Uterus (tissue), 4 donors: Measurements from ENCODE around the gene ARID3C. TPM values are rescaled to one million over a fixed set of nuclear protein-coding genes. Genes with fewer than 3 reads are reported as not detected.

ENCODE experiments used
- DNase-seq, 2 donors: peaks; one replicate each; pipeline ENCODE4 v3.0.0-alpha.2; 2019 to 2020
- H3K27ac ChIP-seq, 2 donors: fragments of 200-600 bp; sonication (generic); 1 replicate in 1 of 2; 2 replicates in 1 of 2; pipeline ENCODE4 v1.5.1; 2016 to 2018
- H3K27me3 ChIP-seq, 2 donors: fragments of 200-600 bp; sonication (generic); one replicate each; pipeline ENCODE4 v1.5.1; 2018 to 2019; ENCODE audit warnings: control low read depth in 1 of 2
- H3K36me3 ChIP-seq, 2 donors: fragments of 200-600 bp; sonication (generic); one replicate each; pipeline ENCODE4 v1.5.1; 2019; ENCODE audit warnings: control low read depth in 1 of 2
- H3K4me1 ChIP-seq, 2 donors: fragments of 200-600 bp; sonication (generic); one replicate each; pipeline ENCODE4 v1.5.1; 2018 to 2019; ENCODE audit warnings: control low read depth in 1 of 2
- H3K4me3 ChIP-seq, 2 donors: fragments of 200-600 bp; sonication (generic); 1 replicate in 1 of 2; 2 replicates in 1 of 2; pipeline ENCODE4 v1.5.1; 2018 to 2019; ENCODE audit warnings: mild to moderate bottlenecking in 1 of 2
- H3K9me3 ChIP-seq, 2 donors: fragments of 200-600 bp; sonication (generic); one replicate each; pipeline ENCODE4 v1.5.1; 2019; ENCODE audit warnings: control low read depth in 1 of 2
- POLR2A ChIP-seq, 2 donors: fragments of 450-650 bp; IDR thresholded peaks; one replicate each; pipeline ENCODE4 v1.6.1; 2016; ENCODE audit warnings: antibody characterized with exemption in 2 of 2, mild to moderate bottlenecking in 1 of 2, moderate library complexity in 1 of 2
- intact Hi-C: fragments of 100-400 bp; cut with DNase I; formaldehyde crosslinking; loops from one replicate; pipeline ENCODE4 v1.15.1; 2023; ENCODE audit warnings: low total_unique reads
- total RNA-seq, 4 donors: library from RNA; depleted of rRNA in 3 of 4; stranded (reverse); fragments of >200 nt in 3 of 4; gene quantifications; one replicate each; pipeline versions ENCODE4 v1.1.0 to v1.2.4, GENCODE V29; 2014 to 2023
- TF ChIP-seq, protein P1 (sequence below), 4 experiments: fragments of 200-600 bp in 2 of 4; fragments of 450-650 bp in 2 of 4; sonication (generic) in 2 of 4; IDR thresholded peaks; one replicate each; pipeline ENCODE4 v1.5.1; 2016 to 2019; ENCODE audit warnings: antibody characterized with exemption in 4 of 4, mild to moderate bottlenecking in 2 of 4, moderate library complexity in 1 of 4
- donor health status: DM: yes; HTN: yes; CAD: no.

The ARID3C gene
- total RNA-seq, 4 donors from 2014 or later, result 0.35 to 0.82 TPM; not detected in 2

DNA sequence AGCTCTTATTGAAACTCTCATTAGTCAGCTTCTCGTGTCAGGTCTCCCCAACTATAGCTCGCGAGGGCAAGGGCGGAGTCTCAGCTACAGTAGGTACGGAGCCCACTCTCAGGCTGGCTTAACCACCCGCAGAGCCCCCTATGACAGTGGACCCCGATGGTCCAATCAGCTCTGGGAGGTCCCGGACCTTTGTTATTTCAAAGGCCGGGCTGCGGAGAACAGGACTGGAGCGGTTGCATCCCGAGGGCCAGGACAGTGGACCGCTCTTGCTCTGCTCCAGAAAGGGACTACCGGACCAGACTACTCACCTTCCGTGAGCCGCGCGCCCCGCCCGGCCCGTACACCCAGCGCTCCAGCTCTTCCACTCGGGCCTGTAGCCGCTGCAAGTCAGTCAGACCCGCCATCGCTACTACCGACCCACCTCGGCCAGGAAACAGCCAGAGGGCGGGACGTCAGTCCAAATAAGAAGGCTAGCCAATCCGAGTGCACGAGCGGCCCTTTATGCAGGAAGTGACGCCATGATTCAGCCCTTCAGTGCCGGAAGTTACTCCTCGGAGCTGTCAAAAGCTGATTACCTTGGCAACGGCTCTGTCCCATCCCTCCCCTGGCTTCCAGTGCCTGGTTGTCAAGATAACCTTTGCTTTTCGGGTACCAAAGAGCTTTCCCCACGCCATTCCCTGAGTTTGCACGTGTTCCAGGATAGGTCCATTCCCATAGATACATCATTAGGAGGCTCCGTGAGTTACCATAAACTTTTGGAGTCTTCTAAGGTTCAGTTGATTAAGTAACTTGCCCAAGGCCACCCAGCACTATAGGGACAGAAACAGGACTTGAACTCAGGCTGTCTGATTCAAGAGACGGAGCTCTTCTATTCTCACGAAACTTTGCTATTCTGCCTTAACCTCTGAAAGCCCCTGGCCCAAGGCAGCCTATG is 8.5 kb downstream of the ARID3C start, which contains the start of gene DCTN3:
Gene DCTN3 (minus strand): TSS at position 435 of the 934 bp plus-strand sequence. CDS start 31 bp downstream, at position 404.
- intact Hi-C loops, result no loop called here
- peak in 1 of 2 donors; percentile 35 for TF ChIP-seq POLR2A (IDR thresholded peaks at IDR 0.05)
- TF ChIP-seq, protein P1, sequence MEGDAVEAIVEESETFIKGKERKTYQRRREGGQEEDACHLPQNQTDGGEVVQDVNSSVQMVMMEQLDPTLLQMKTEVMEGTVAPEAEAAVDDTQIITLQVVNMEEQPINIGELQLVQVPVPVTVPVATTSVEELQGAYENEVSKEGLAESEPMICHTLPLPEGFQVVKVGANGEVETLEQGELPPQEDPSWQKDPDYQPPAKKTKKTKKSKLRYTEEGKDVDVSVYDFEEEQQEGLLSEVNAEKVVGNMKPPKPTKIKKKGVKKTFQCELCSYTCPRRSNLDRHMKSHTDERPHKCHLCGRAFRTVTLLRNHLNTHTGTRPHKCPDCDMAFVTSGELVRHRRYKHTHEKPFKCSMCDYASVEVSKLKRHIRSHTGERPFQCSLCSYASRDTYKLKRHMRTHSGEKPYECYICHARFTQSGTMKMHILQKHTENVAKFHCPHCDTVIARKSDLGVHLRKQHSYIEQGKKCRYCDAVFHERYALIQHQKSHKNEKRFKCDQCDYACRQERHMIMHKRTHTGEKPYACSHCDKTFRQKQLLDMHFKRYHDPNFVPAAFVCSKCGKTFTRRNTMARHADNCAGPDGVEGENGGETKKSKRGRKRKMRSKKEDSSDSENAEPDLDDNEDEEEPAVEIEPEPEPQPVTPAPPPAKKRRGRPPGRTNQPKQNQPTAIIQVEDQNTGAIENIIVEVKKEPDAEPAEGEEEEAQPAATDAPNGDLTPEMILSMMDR (IDR thresholded peaks at IDR 0.05), result peak in 1 of 4 experiments; percentile 17
- DNase-seq, result peak; percentile 90 to 96
- peak within 1 kb of the TSS; percentile 44 to 54 for H3K27ac ChIP-seq
- no peaks in the 10 kb centered on the region for H3K36me3 ChIP-seq
- peaks cover 22 to 32% of the 10 kb centered on the region in 2 donors for H3K27me3 ChIP-seq
- peak within 1 kb of the TSS; percentile 73 to 94 for H3K4me3 ChIP-seq
- H3K9me3 ChIP-seq, result no peaks in the 10 kb centered on the region
- peaks cover 4% of the 10 kb centered on the region in 2 donors for H3K4me1 ChIP-seq

DNA sequence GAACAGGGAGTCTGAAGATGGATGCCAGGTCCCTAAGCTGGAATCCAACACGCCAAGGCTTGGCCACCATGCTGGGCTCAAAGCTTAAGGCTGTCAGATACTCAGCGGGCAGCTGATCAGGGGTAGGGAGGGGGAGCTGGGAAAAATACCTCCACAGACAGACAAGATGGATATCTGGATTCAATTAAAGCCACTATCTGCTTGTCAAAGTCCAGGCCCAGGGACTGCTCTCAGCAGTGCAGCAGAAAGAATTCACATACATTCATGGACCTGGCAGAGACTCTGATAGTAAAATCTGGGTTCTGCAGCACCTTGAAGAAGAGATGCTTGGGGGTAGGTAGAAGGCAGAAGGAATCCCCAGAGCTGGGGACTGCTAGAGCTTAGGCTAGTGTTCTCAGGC is 13.7 kb downstream of the ARID3C start:
- Histone ChIP-seq H3K4me3 (no peak overlapping the region), H3K27me3 (no peaks in the 10 kb centered on the region), H3K27ac (no peak overlapping the region), H3K4me1 (peaks cover 0 to 4% of the 10 kb centered on the region in 2 donors), H3K9me3 (no peaks in the 10 kb centered on the region), H3K36me3 (no peaks in the 10 kb centered on the region)
- DNase-seq, result no peak
- intact Hi-C loops, result no loop called here
- TF ChIP-seq, protein P1 (IDR thresholded peaks at IDR 0.05), result no peak
- TF ChIP-seq POLR2A (IDR thresholded peaks at IDR 0.05), result no peak

DNA sequence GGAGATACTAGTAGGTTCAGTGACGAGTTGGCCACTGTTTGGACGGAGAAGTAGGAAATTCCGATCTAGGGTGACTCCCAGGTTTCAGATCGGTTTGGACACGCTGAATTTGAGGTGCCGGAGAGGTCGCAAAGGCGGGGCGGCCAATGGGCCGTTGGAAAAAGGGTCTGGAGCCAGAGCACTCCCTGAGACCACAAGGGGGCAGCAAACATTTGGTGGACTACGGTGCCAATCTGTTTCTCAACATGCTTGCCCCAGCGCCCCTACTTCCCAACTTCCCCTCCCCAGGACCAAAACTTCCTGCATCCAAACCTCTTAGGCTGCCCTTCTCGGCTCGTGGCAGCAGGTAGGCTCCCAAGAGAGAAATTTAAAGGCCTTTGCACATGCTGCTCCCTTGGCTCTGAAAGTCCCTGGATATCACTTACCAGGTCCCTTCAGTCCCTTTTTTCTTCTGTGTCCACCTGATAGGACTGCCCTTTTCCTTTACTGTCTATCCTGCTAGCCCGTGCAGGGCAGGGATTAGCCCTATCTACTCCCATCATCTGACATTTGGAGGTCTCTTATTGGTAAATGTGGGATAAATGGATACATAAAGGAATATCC is 16.0 kb downstream of the ARID3C start:
- H3K36me3 ChIP-seq, result no peaks in the 10 kb centered on the region
- H3K9me3 ChIP-seq, result no peaks in the 10 kb centered on the region
- no peaks in the 10 kb centered on the region for H3K27me3 ChIP-seq
- TF ChIP-seq, protein P1 (IDR thresholded peaks at IDR 0.05), result peak; percentile 74 to 86 (median 78)
- TF ChIP-seq POLR2A (IDR thresholded peaks at IDR 0.05), result no peak
- H3K4me3 ChIP-seq, result peak overlapping the region; percentile 63 to 72
- no peaks in the 10 kb centered on the region for H3K4me1 ChIP-seq
- DNase-seq, result peak; percentile 79 to 83
- peak overlapping the region; percentile 85 to 93 for H3K27ac ChIP-seq
- intact Hi-C loops, result no loop called here

DNA sequence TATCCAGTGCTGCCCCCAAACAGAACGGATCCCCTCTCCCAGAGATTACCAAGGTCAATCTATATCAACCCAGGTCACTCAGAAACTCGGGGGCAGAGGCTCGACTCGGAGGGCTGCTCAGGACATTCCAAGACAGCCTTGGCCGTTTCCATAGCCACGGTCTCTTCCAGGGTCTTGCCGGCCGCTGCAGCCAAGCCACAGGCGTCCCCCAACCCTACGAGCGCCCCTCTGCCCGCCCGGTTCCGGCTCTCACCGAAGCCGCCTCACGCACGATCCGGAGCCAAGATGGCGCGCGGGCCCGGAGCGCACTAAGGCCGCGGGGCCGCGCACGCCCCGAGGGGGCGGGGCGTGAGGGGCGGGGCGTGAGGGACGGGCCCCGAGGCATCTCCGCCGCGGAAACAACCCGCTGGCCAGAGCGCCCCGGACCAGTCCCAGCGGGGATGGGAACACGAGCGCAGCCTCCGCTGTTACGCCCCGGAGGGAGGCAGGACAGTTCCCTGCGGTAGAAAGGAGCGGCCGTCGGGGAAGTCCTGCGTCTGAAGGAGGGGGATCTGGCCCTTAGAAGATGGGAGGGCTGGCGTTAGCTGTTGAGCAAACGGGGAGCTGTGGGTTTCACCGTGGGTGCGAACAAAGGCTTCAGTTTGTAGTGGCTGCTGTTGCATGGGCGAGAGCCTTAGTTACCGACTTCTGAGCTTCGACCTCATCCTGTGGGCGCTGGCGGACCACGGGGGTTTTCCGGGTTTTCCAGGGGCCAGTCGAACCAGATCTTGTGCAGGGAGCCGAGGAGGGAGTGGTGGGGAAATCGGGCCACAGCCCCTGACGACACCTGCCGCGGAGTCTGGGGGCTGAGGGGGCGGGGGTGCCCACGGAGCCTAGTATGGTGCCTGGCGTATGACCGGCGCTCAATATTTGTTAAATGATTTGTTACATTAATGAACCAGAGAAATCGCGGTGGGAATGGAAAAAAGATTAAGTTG is 16.8 kb downstream of the ARID3C start, which contains the start of gene RPP25L:
Gene RPP25L (minus strand): TSS at position 287 of the 977 bp plus-strand sequence. CDS start 801 bp downstream, outside the sequence.
- peak within 1 kb of the TSS; percentile 85 to 93 for H3K27ac ChIP-seq
- intact Hi-C loops, result no loop called here
- H3K4me3 ChIP-seq, result peak within 1 kb of the TSS; percentile 63 to 72
- H3K36me3 ChIP-seq, result no peaks in the 10 kb centered on the region
- H3K27me3 ChIP-seq, result no peaks in the 10 kb centered on the region
- H3K4me1 ChIP-seq, result no peaks in the 10 kb centered on the region
- DNase-seq, result peak; percentile 83 to 89
- H3K9me3 ChIP-seq, result no peaks in the 10 kb centered on the region
- peak; percentile 83 to 87 for TF ChIP-seq POLR2A (IDR thresholded peaks at IDR 0.05)
- TF ChIP-seq, protein P1 (IDR thresholded peaks at IDR 0.05), result peak in 2 of 4 experiments; percentile 3 to 5
